Trophoblast cell (in vitro differentiated cells and primary cell): ENCODE results near the gene GOLGA7B.

Experiments
- DNase-seq, 2 donors: peaks; one replicate each; pipeline ENCODE4 v3.0.0-alpha.2; 2016
- H2AFZ ChIP-seq: 2 replicates; pipeline ENCODE4 v1.6.1; 2013; ENCODE audit warnings: low read length, moderate library complexity, mild to moderate bottlenecking; ENCODE audit not compliant: insufficient read depth, poor library complexity
- H2AK5ac ChIP-seq: 2 replicates; pipeline ENCODE4 v1.6.1; 2013; ENCODE audit warnings: mild to moderate bottlenecking, low read length
- H2BK120ac ChIP-seq: 2 replicates; pipeline ENCODE4 v1.6.1; 2013; ENCODE audit warnings: low read length, mild to moderate bottlenecking, moderate library complexity; ENCODE audit not compliant: insufficient read depth, poor library complexity
- H2BK12ac ChIP-seq: 2 replicates; pipeline ENCODE4 v1.6.1; 2013; ENCODE audit warnings: mild to moderate bottlenecking, low read length, moderate library complexity
- H2BK5ac ChIP-seq: 2 replicates; pipeline ENCODE4 v1.6.1; 2013; ENCODE audit warnings: low read length, low read depth, moderate library complexity, mild to moderate bottlenecking; ENCODE audit not compliant: poor library complexity
- H3K14ac ChIP-seq: 2 replicates; pipeline ENCODE4 v1.6.1; 2013; ENCODE audit warnings: mild to moderate bottlenecking, low read length
- H3K18ac ChIP-seq: 2 replicates; pipeline ENCODE4 v1.6.1; 2013; ENCODE audit warnings: mild to moderate bottlenecking, low read length
- H3K23ac ChIP-seq: 2 replicates; pipeline ENCODE4 v1.6.1; 2013; ENCODE audit warnings: low read length
- H3K27ac ChIP-seq: 2 replicates; pipeline ENCODE4 v1.5.1; 2013; ENCODE audit warnings: low read depth, mild to moderate bottlenecking, inconsistent platforms, low read length, moderate library complexity
- H3K27me3 ChIP-seq: 2 replicates; pipeline ENCODE4 v1.6.1; 2013; ENCODE audit warnings: inconsistent platforms, mild to moderate bottlenecking, low read length, moderate library complexity; ENCODE audit not compliant: insufficient read depth
- H3K36me3 ChIP-seq, 2 experiments: 1 replicate in 1 of 2; 2 replicates in 1 of 2; pipeline ENCODE4 v1.6.1; 2013; ENCODE audit warnings: low read length in 2 of 2, mild to moderate bottlenecking in 2 of 2, moderate library complexity in 1 of 2; ENCODE audit not compliant: insufficient read depth in 2 of 2, control insufficient read depth in 1 of 2
- H3K4ac ChIP-seq: 2 replicates; pipeline ENCODE4 v1.6.1; 2013; ENCODE audit warnings: low read depth, mild to moderate bottlenecking, low read length, moderate library complexity
- H3K4me1 ChIP-seq, 2 experiments: 1 replicate in 1 of 2; 2 replicates in 1 of 2; pipeline ENCODE4 v1.6.1; 2013; ENCODE audit warnings: low read length in 2 of 2, mild to moderate bottlenecking in 2 of 2, moderate library complexity in 1 of 2; ENCODE audit not compliant: insufficient read depth in 2 of 2, control insufficient read depth in 1 of 2
- H3K4me2 ChIP-seq: 2 replicates; pipeline ENCODE4 v1.6.1; 2013; ENCODE audit warnings: inconsistent platforms, mild to moderate bottlenecking, low read length, moderate library complexity
- H3K4me3 ChIP-seq: 2 replicates; pipeline ENCODE4 v1.5.1; 2013; ENCODE audit warnings: mild to moderate bottlenecking, low read depth, low read length, inconsistent platforms
- H3K79me1 ChIP-seq: one replicate; pipeline ENCODE4 v1.6.1; 2013; ENCODE audit warnings: low read length
- H3K79me2 ChIP-seq: 2 replicates; pipeline ENCODE4 v1.6.1; 2013; ENCODE audit warnings: low read length, mild to moderate bottlenecking; ENCODE audit not compliant: control insufficient read depth, insufficient read depth, poor library complexity
- H3K9ac ChIP-seq: 2 replicates; pipeline ENCODE4 v1.6.1; 2013; ENCODE audit warnings: mild to moderate bottlenecking, low read length
- H3K9me3 ChIP-seq: 2 replicates; pipeline ENCODE4 v1.6.1; 2013; ENCODE audit warnings: low read depth, mild to moderate bottlenecking, control low read depth, inconsistent platforms, low read length; ENCODE audit not compliant: insufficient read depth
- H4K12ac ChIP-seq: 2 replicates; pipeline ENCODE4 v1.6.1; 2013; ENCODE audit warnings: low read depth, mild to moderate bottlenecking, low read length, moderate library complexity
- H4K8ac ChIP-seq: 2 replicates; pipeline ENCODE4 v1.6.1; 2013; ENCODE audit warnings: low read depth, mild to moderate bottlenecking, low read length, moderate library complexity
- H4K91ac ChIP-seq: one replicate; pipeline ENCODE4 v1.6.1; 2013; ENCODE audit warnings: low read depth, mild to moderate bottlenecking, low read length, moderate library complexity
- WGBS: extraction: QIAGEN DNeasy Blood & Tissue Kit; methylation state at CpG from one replicate; pipeline ENCODE4 v1.1.7; 2013; ENCODE audit warnings: missing lambda C conversion rate; ENCODE audit not compliant: insufficient read length, insufficient coverage; ENCODE audit errors: extremely low coverage; 5-methylcytosine and 5-hydroxymethylcytosine counted together

GOLGA7B gene

GRCh38 chr10:97882142-97883091 lies 32.8 kb downstream of the GOLGA7B start:
- Histone ChIP-seq H3K4ac (no peak overlapping the region), H3K18ac (no peak overlapping the region), H4K8ac (no peak overlapping the region), H3K9ac (no peak overlapping the region), H3K23ac (no peak overlapping the region), H3K27me3 (no peaks in the 10 kb centered on the region), H2BK12ac (no peak overlapping the region), H4K12ac (no peak overlapping the region), H3K79me2 (no peaks in the 10 kb centered on the region), H3K9me3 (peaks cover 7% of the 10 kb centered on the region), H2AFZ (no peak overlapping the region), H2BK120ac (no peak overlapping the region), H2AK5ac (no peak overlapping the region), H3K4me1 (no peaks in the 10 kb centered on the region), H3K27ac (no peak overlapping the region), H3K36me3 (no peaks in the 10 kb centered on the region), H3K4me2 (no peak overlapping the region), H3K4me3 (no peak overlapping the region), H2BK5ac (no peak overlapping the region), H3K79me1 (no peaks in the 10 kb centered on the region), H4K91ac (no peak overlapping the region), H3K14ac (no peak overlapping the region)
- DNase-seq, result peak in 1 of 2 donors; percentile 16
- WGBS, result no CpG with 5 or more reads among the region's 11 CpGs

GRCh38 chr10:97883092-97883485 lies 33.4 kb downstream of the GOLGA7B start:
- WGBS, result no CpG with 5 or more reads among the region's 3 CpGs
- H3K4me1 ChIP-seq, result no peaks in the 10 kb centered on the region
- H2AK5ac ChIP-seq, result no peak overlapping the region
- no peaks in the 10 kb centered on the region for H3K79me1 ChIP-seq
- peaks cover 7% of the 10 kb centered on the region for H3K9me3 ChIP-seq
- H3K27me3 ChIP-seq, result no peaks in the 10 kb centered on the region
- no peak overlapping the region for H3K14ac ChIP-seq
- H3K18ac ChIP-seq, result no peak overlapping the region
- H4K12ac ChIP-seq, result no peak overlapping the region
- H3K36me3 ChIP-seq, result no peaks in the 10 kb centered on the region
- no peak overlapping the region for H4K91ac ChIP-seq
- H3K79me2 ChIP-seq, result no peaks in the 10 kb centered on the region
- no peak overlapping the region for H3K9ac ChIP-seq
- no peak overlapping the region for H3K4ac ChIP-seq
- H3K4me2 ChIP-seq, result no peak overlapping the region
- no peak overlapping the region for H3K4me3 ChIP-seq
- DNase-seq, result no peak
- no peak overlapping the region for H2BK12ac ChIP-seq
- no peak overlapping the region for H2BK120ac ChIP-seq
- H2AFZ ChIP-seq, result no peak overlapping the region
- no peak overlapping the region for H4K8ac ChIP-seq
- H3K27ac ChIP-seq, result no peak overlapping the region
- H2BK5ac ChIP-seq, result no peak overlapping the region
- H3K23ac ChIP-seq, result no peak overlapping the region

- H3K4me1 ChIP-seq, result peaks cover 5 to 8% of the 10 kb centered on the region in 2 experiments
- no peak overlapping the region for H4K91ac ChIP-seq
- H3K4me3 ChIP-seq, result no peak overlapping the region
- no peak overlapping the region for H2AK5ac ChIP-seq
- H2BK5ac ChIP-seq, result no peak overlapping the region
- H3K23ac ChIP-seq, result no peak overlapping the region
- no peak overlapping the region for H3K4me2 ChIP-seq
- H3K4ac ChIP-seq, result no peak overlapping the region
- no peaks in the 10 kb centered on the region for H3K27me3 ChIP-seq
- H3K18ac ChIP-seq, result no peak overlapping the region
- H4K12ac ChIP-seq, result no peak overlapping the region
- no peak overlapping the region for H3K27ac ChIP-seq
- H3K79me2 ChIP-seq, result no peaks in the 10 kb centered on the region
- no peak overlapping the region for H3K14ac ChIP-seq
- H3K79me1 ChIP-seq, result no peaks in the 10 kb centered on the region
- H3K9me3 ChIP-seq, result peaks cover 5% of the 10 kb centered on the region
- no CpG with 5 or more reads among the region's 5 CpGs for WGBS
- H2BK12ac ChIP-seq, result no peak overlapping the region
- H3K9ac ChIP-seq, result no peak overlapping the region
- H4K8ac ChIP-seq, result no peak overlapping the region
- H3K36me3 ChIP-seq, result no peaks in the 10 kb centered on the region
- no peak overlapping the region for H2AFZ ChIP-seq
- no peak for DNase-seq
- no peak overlapping the region for H2BK120ac ChIP-seq
Observed at GRCh38 chr10:97886286-97886685, 36.6 kb downstream of the GOLGA7B start.

GRCh38 chr10:97887399-97887798 lies 37.8 kb downstream of the GOLGA7B start:
- no peak overlapping the region for H2BK120ac ChIP-seq
- peaks cover 7% of the 10 kb centered on the region for H3K9me3 ChIP-seq
- WGBS, result no CpG with 5 or more reads among the region's 6 CpGs
- H3K4ac ChIP-seq, result no peak overlapping the region
- no peaks in the 10 kb centered on the region for H3K27me3 ChIP-seq
- H4K12ac ChIP-seq, result no peak overlapping the region
- peak; percentile 20 to 33 for DNase-seq
- no peak overlapping the region for H3K9ac ChIP-seq
- H3K27ac ChIP-seq, result no peak overlapping the region
- no peak overlapping the region for H4K8ac ChIP-seq
- peaks cover 5 to 8% of the 10 kb centered on the region in 2 experiments for H3K4me1 ChIP-seq
- H2BK5ac ChIP-seq, result no peak overlapping the region
- no peak overlapping the region for H4K91ac ChIP-seq
- H3K4me3 ChIP-seq, result no peak overlapping the region
- H2AK5ac ChIP-seq, result no peak overlapping the region
- H3K18ac ChIP-seq, result no peak overlapping the region
- H3K4me2 ChIP-seq, result no peak overlapping the region
- no peaks in the 10 kb centered on the region for H3K36me3 ChIP-seq
- no peak overlapping the region for H2BK12ac ChIP-seq
- no peak overlapping the region for H2AFZ ChIP-seq
- H3K14ac ChIP-seq, result no peak overlapping the region
- H3K79me1 ChIP-seq, result no peaks in the 10 kb centered on the region
- H3K23ac ChIP-seq, result no peak overlapping the region
- H3K79me2 ChIP-seq, result no peaks in the 10 kb centered on the region
